K562 (cell line): ENCODE data around the gene TBC1D5. TPM values are rescaled to one million over a fixed set of nuclear protein-coding genes. Genes with fewer than 3 reads are reported as not detected.
A peak's percentile ranks its signal among the peaks of the same experiment; 100 is the strongest.

ENCODE experiments used
- ATAC-seq: fragments of 200-7000 bp; cut with Tn5 transposase; 3 replicates; pipeline ENCODE4 v1.9.1; 2020; ENCODE audit warnings: moderate library complexity
- BruUV-seq: library from RNA; stranded (reverse); fragments of 400-500 nt; replicated peaks from 2 replicates; lab custom pipeline; 2021; lab: Mats Ljungman, UMichigan
- CTCF ChIA-PET: fragments of 300-600 bp; formaldehyde crosslinking; extraction: SDS; loops from one replicate; lab custom pipeline; 2021; ENCODE audit warnings: low intra/inter-chr PET ratio; lab: Yijun Ruan, JAX
- POLR2A ChIA-PET: fragments of 300-600, 350-650 bp; sonication (Branson Sonifier 250); formaldehyde crosslinking; extraction: SDS; loops from one replicate; lab custom pipeline; 2021; ENCODE audit warnings: antibody characterized with exemption, inconsistent platforms; lab: Yijun Ruan, JAX
- DNase-seq, 4 experiments: peaks; one replicate each; pipeline versions ENCODE4 v3.0.0 to v3.0.0-alpha.2; 2011 to 2018; ENCODE audit warnings: low spot score in 3 of 4, mixed read lengths in 3 of 4; ENCODE audit errors: extremely low read depth in 1 of 4
- FAIRE-seq: peaks from 2 replicates; lab custom pipeline; 2011; peaks lifted over from hg19 to GRCh38; lab: Jason Lieb, UNC
- H2AFZ ChIP-seq: 2 replicates; pipeline ENCODE4 v1.6.0; 2011; ENCODE audit warnings: low read depth, low read length, control low read depth, inconsistent platforms
- H3K27ac ChIP-seq: fragments of 200-600 bp; 3 replicates; pipeline ENCODE4 v1.8.0; 2011; ENCODE audit warnings: low read depth, mild to moderate bottlenecking, control low read depth, inconsistent platforms, low read length, moderate library complexity, mixed read lengths; ENCODE audit errors: extremely low read depth
- H3K27me3 ChIP-seq, 2 experiments: fragments of 300-600 bp in 1 of 2; 2 replicates in 1 of 2; 3 replicates in 1 of 2; pipeline versions ENCODE4 v1.6.0 to v1.8.0; 2011; ENCODE audit warnings: inconsistent platforms in 2 of 2, low read length in 2 of 2, mild to moderate bottlenecking in 1 of 2, mixed read lengths in 1 of 2, moderate library complexity in 1 of 2; ENCODE audit not compliant: control insufficient read depth in 2 of 2, insufficient read depth in 2 of 2
- H3K36me3 ChIP-seq: fragments of 300-600 bp; 3 replicates; pipeline ENCODE4 v1.8.0; 2011; ENCODE audit warnings: mild to moderate bottlenecking, low read length, inconsistent platforms; ENCODE audit not compliant: control insufficient read depth, insufficient read depth
- H3K4me1 ChIP-seq, 2 experiments: fragments of 200-600 bp in 1 of 2; replicated peaks in 1 of 2; 2 replicates in 1 of 2; 3 replicates in 1 of 2; pipeline versions ENCODE4 v1.5.1 to v1.8.0; 2011; ENCODE audit warnings: inconsistent platforms in 2 of 2, low read length in 2 of 2, mild to moderate bottlenecking in 1 of 2, mixed read lengths in 1 of 2, moderate library complexity in 1 of 2; ENCODE audit not compliant: control insufficient read depth in 2 of 2, insufficient read depth in 2 of 2
- H3K4me2 ChIP-seq: 2 replicates; pipeline ENCODE4 v1.6.1; 2011; ENCODE audit warnings: low read length, control low read depth, inconsistent platforms, mixed read lengths; ENCODE audit not compliant: insufficient read depth
- H3K4me3 ChIP-seq: fragments of 200-600 bp; sonication (generic), shearing (Covaris generic); 2 replicates; pipeline ENCODE4 v1.5.1; 2016; ENCODE audit warnings: control low read depth, inconsistent platforms
- H3K79me2 ChIP-seq: fragments of 200-600 bp; 3 replicates; pipeline ENCODE4 v1.8.0; 2011; ENCODE audit warnings: low read length, inconsistent platforms; ENCODE audit not compliant: control insufficient read depth, insufficient read depth
- H3K9ac ChIP-seq, 2 experiments: 2 replicates each; pipeline versions ENCODE4 v1.6.0 to v1.6.1; 2011; ENCODE audit warnings: low read depth in 2 of 2, low read length in 2 of 2, control low read depth in 1 of 2, inconsistent platforms in 1 of 2, mild to moderate bottlenecking in 1 of 2, mixed read lengths in 1 of 2; ENCODE audit not compliant: insufficient read depth in 1 of 2
- H3K9me1 ChIP-seq: one replicate; pipeline ENCODE4 v1.6.0; 2011; ENCODE audit warnings: inconsistent platforms, mild to moderate bottlenecking, low read length, moderate library complexity; ENCODE audit not compliant: control insufficient read depth, insufficient read depth
- H3K9me3 ChIP-seq: replicated peaks from 2 replicates; pipeline ENCODE4 v1.5.1; 2011; ENCODE audit warnings: low read depth, low read length, inconsistent platforms; ENCODE audit not compliant: control insufficient read depth, insufficient read depth
- H4K20me1 ChIP-seq: replicated peaks from 2 replicates; pipeline ENCODE4 v1.6.1; 2011; ENCODE audit warnings: low read length, inconsistent platforms, mixed read lengths; ENCODE audit not compliant: control insufficient read depth, insufficient read depth
- CEBPB ChIP-seq: fragments of 450-650 bp; IDR thresholded peaks from 2 replicates; pipeline ENCODE4 v1.6.1; 2016; ENCODE audit warnings: missing genetic modification characterization, missing compliant biosample characterization
- CEBPG ChIP-seq, 3 experiments: fragments of 200-800 bp in 1 of 3; sonication (Bioruptor generic) in 1 of 3; sonication (generic) in 1 of 3; formaldehyde crosslinking in 1 of 3; IDR thresholded peaks in 2 of 3; conservative IDR thresholded peaks in 1 of 3; 2 replicates each; pipeline versions ENCODE4 v1.6.1 to v1.8.0; 2016 to 2022; ENCODE audit warnings: missing compliant biosample characterization in 2 of 3, missing genetic modification characterization in 2 of 3, mild to moderate bottlenecking in 1 of 3, missing genetic modification reagents in 1 of 3
- GABPB1 ChIP-seq: sonication (generic); formaldehyde crosslinking; IDR thresholded peaks from 2 replicates; pipeline ENCODE4 v1.8.0; 2022; ENCODE audit warnings: mild to moderate bottlenecking, missing genetic modification reagents
- HNRNPH1 ChIP-seq: fragments of 200-400 bp; formaldehyde crosslinking; optimal IDR thresholded peaks from 2 replicates; pipeline ENCODE3; 2017; ENCODE audit warnings: low read depth, mild to moderate bottlenecking, low read length, moderate library complexity
- MED1 ChIP-seq: sonication (generic); formaldehyde crosslinking; IDR thresholded peaks from 2 replicates; pipeline ENCODE4 v1.8.1; 2023; ENCODE audit warnings: missing genetic modification reagents, borderline replicate concordance
- MEIS2 ChIP-seq: fragments of 450-650 bp; IDR thresholded peaks from 2 replicates; pipeline ENCODE4 v1.6.1; 2014; ENCODE audit warnings: mild to moderate bottlenecking; ENCODE audit not compliant: partially characterized antibody
- MLLT1 ChIP-seq, 2 experiments: fragments of 450-650 bp; IDR thresholded peaks; 2 replicates each; pipeline ENCODE4 v1.6.1; 2016
- RAD21 ChIP-seq, 2 experiments: fragments of 250-450 bp in 1 of 2; fragments of 450-650 bp in 1 of 2; sonication (Bioruptor Pico) in 1 of 2; formaldehyde crosslinking in 1 of 2; IDR thresholded peaks in 1 of 2; conservative IDR thresholded peaks in 1 of 2; 2 replicates each; pipeline versions ENCODE4 v1.4.0 to v1.8.0; 2020 to 2022; ENCODE audit warnings: mild to moderate bottlenecking in 2 of 2, moderate library complexity in 1 of 2
- RBM14 ChIP-seq: fragments of 200-400 bp; formaldehyde crosslinking; IDR thresholded peaks from 2 replicates; pipeline ENCODE4 v1.6.1; 2018; ENCODE audit warnings: low read depth, mild to moderate bottlenecking, low read length, moderate library complexity, borderline replicate concordance; ENCODE audit not compliant: insufficient read depth
- RNF219 ChIP-seq: fragments of 250-450 bp; sonication (Bioruptor Pico); IDR thresholded peaks from 2 replicates; pipeline ENCODE4 v1.5.0; 2022; ENCODE audit warnings: mild to moderate bottlenecking
- SPI1 ChIP-seq: IDR thresholded peaks from 2 replicates; pipeline ENCODE4 v1.6.1; 2011; ENCODE audit warnings: low read depth, low read length, control low read depth, borderline replicate concordance
- TAF7 ChIP-seq: fragments of 450-650 bp; IDR thresholded peaks from 2 replicates; pipeline ENCODE4 v1.6.1; 2016; ENCODE audit warnings: missing genetic modification characterization, missing compliant biosample characterization
- THAP7 ChIP-seq: fragments of 250-450 bp; sonication (Bioruptor Pico); IDR thresholded peaks from 2 replicates; pipeline ENCODE4 v1.5.0; 2021
- TSC22D4 ChIP-seq: fragments of 450-650 bp; IDR thresholded peaks from 2 replicates; pipeline ENCODE4 v1.6.1; 2016; ENCODE audit warnings: missing genetic modification characterization, missing biosample characterization, control low read depth
- ZBTB1 ChIP-seq: sonication (generic); formaldehyde crosslinking; IDR thresholded peaks from 2 replicates; pipeline ENCODE4 v1.8.1; 2023; ENCODE audit warnings: missing genetic modification reagents, low read depth, mild to moderate bottlenecking, borderline replicate concordance
- ZNF263 ChIP-seq: sonication (generic); formaldehyde crosslinking; IDR thresholded peaks from 2 replicates; pipeline ENCODE4 v1.8.0; 2022; ENCODE audit warnings: mild to moderate bottlenecking, missing genetic modification reagents, borderline replicate concordance
- ZNF431 ChIP-seq: sonication (generic); formaldehyde crosslinking; IDR thresholded peaks from 2 replicates; pipeline ENCODE4 v1.8.0; 2022; ENCODE audit warnings: mild to moderate bottlenecking, missing genetic modification reagents
- WGBS: fragments of 100-300 bp; shearing (Covaris generic); methylation state at CpG from one replicate; pipeline ENCODE4 v1.1.6; 2016; ENCODE audit warnings: low coverage, mixed read lengths; ENCODE audit not compliant: insufficient coverage; ENCODE audit errors: missing lambda C conversion rate; 5-methylcytosine and 5-hydroxymethylcytosine counted together
- in situ Hi-C: fragments of 300-500 bp; cut with MboI; formaldehyde crosslinking; loops from 4 replicates; pipeline ENCODE4 v1.15.0; 2018; ENCODE audit warnings: inconsistent platforms, mixed read lengths
- intact Hi-C: fragments of 100-400 bp; cut with micrococcal nuclease; formaldehyde crosslinking; loops from 2 replicates; pipeline ENCODE4 v1.14.2; 2022
- polyA plus RNA-seq, 8 experiments: library from polyadenylated mRNA; depleted of rRNA in 4 of 8; stranded (reverse) in 5 of 8; unstranded in 3 of 8; fragments of >200 nt; fragmentation: Nextera tagmentation in 2 of 8; fragmentation: Illumina TruSeq in 1 of 8; extraction: Ambion mirVana in 2 of 8; extraction: Trizol in 1 of 8; gene quantifications; 2 replicates each; pipeline versions ENCODE4 v1.2.1 to v1.2.3, GENCODE V29; 2011 to 2014; ENCODE audit warnings: inconsistent platforms in 1 of 8, missing spikeins in 1 of 8
- total RNA-seq, 7 experiments: library from RNA; depleted of rRNA in 6 of 7; stranded (reverse); fragments of >200 nt in 6 of 7; fragmentation: Illumina TruSeq in 2 of 7; extraction: Trizol in 2 of 7; gene quantifications; 2 replicates each; pipeline versions ENCODE4 v1.2.1 to v1.2.3, GENCODE V29; 2011 to 2021; ENCODE audit warnings: low replicate concordance in 1 of 7

TBC1D5 gene
- total and polyA plus RNA-seq, 9 of the 15 experiments (the other 6 are each of a cell fraction or from before 2014, with no cell fraction given), result 2.9 to 38.1 (median 25.6) TPM

GRCh38 chr3:17195856-17196604 is 546.4 kb downstream of the TBC1D5 start:
- FAIRE-seq, result no peak
- no peak for DNase-seq
- Histone ChIP-seq H3K79me2 (no peaks in the 10 kb centered on the region), H3K9me3 (no peaks in the 10 kb centered on the region), H4K20me1 (no peaks in the 10 kb centered on the region), H3K27ac (no peak overlapping the region), H3K36me3 (no peaks in the 10 kb centered on the region), H3K4me1 (no peaks in the 10 kb centered on the region), H3K9me1 (no peaks in the 10 kb centered on the region), H3K27me3 (no peaks in the 10 kb centered on the region), H3K4me2 (no peak overlapping the region), H3K4me3 (no peak overlapping the region), H3K9ac (no peak overlapping the region), H2AFZ (no peak overlapping the region)
- no TSS peak for BruUV-seq
- intact Hi-C loops (loop anchor here (1.0 kb wide), 1 partner anchor 37 kb away; no protein-coding TSS in a partner anchor), in situ Hi-C loops (no loop called here)
- ATAC-seq, result peak; percentile 51
- ChIA-PET CTCF (interaction anchor here (0.6 kb wide), 2 partner anchors 261 to 495 kb away, joined by 3 to 6 read pairs; no protein-coding TSS in a partner anchor), POLR2A (interaction anchor here (0.6 to 1.1 kb wide), 4 partner anchors 12 to 735 kb away, joined by 3 read pairs; no protein-coding TSS in a partner anchor)
- 6% methylated on average over 5 of the region's 5 CpGs for WGBS
- no peak for TF ChIP-seq TAF7
- TF ChIP-seq ZNF431, result no peak
- TF ChIP-seq RAD21 (CRISPR knock-in tag; conservative IDR thresholded peaks at IDR 0.05 in 1 of 2, IDR thresholded peaks at IDR 0.05 in 1 of 2), result peak; percentile 5 to 48; a peak in 2 of 4 replicates
- no peak for TF ChIP-seq MLLT1 (IDR thresholded peaks at IDR 0.05)
- TF ChIP-seq SPI1, result no peak
- TF ChIP-seq CEBPG (CRISPR knock-in tag; IDR thresholded peaks at IDR 0.05), result no peak
- TF ChIP-seq CEBPG (tag; conservative IDR thresholded peaks at IDR 0.05 in 1 of 2, IDR thresholded peaks at IDR 0.05 in 1 of 2), result peak in 1 of 2 experiments; percentile 42; a peak in 2 of 4 replicates
- TF ChIP-seq ZBTB1 (CRISPR knock-in tag), result no peak
- TF ChIP-seq MEIS2, result peak; percentile 24
- TF ChIP-seq THAP7 (CRISPR knock-in tag), result no peak
- TF ChIP-seq RNF219, result no peak
- TF ChIP-seq TSC22D4 (tag), result no peak
- TF ChIP-seq ZNF263, result peak; percentile 77
- TF ChIP-seq MED1 (CRISPR knock-in tag), result no peak
- TF ChIP-seq GABPB1 (CRISPR knock-in tag), result no peak
- peak; percentile 63 for TF ChIP-seq CEBPB (tag)
- no peak for TF ChIP-seq RBM14
- no peak for TF ChIP-seq HNRNPH1
